OCI-LY7 (cell line): ENCODE measurements around the gene METTL24. TPM values are rescaled to one million over a fixed set of nuclear protein-coding genes. Genes with fewer than 3 reads are reported as not detected.

Experiments used
- BruUV-seq: library from RNA; stranded (reverse); fragments of 400-500 nt; replicated peaks from 2 replicates; lab custom pipeline; 2021; lab: Mats Ljungman, UMichigan
- CTCF ChIA-PET: fragments of 300-600 bp; sonication (Branson Sonifier 250); formaldehyde crosslinking; loops from one replicate; lab custom pipeline; 2022; ENCODE audit warnings: antibody characterized with exemption; ENCODE audit not compliant: unreplicated experiment; lab: Charles Lee
- POLR2A ChIA-PET: fragments of 300-600 bp; sonication (Branson Sonifier 250); formaldehyde crosslinking; loops from one replicate; lab custom pipeline; 2022; ENCODE audit warnings: antibody characterized with exemption; lab: Charles Lee
- DNase-seq: peaks from one replicate; pipeline ENCODE4 v3.0.0-alpha.2; 2015; ENCODE audit warnings: low spot score
- H2AFZ ChIP-seq: fragments of 200-600 bp; sonication (generic), shearing (Covaris generic); 2 replicates; pipeline ENCODE4 v1.6.1; 2014; ENCODE audit warnings: mild to moderate bottlenecking, antibody characterized with exemption, low read length, moderate library complexity
- H3K27ac ChIP-seq: fragments of 200-600 bp; sonication (generic); 2 replicates; pipeline ENCODE4 v1.5.1; 2014; ENCODE audit warnings: mixed run types, low read depth, mild to moderate bottlenecking, moderate library complexity, low read length, inconsistent platforms; ENCODE audit not compliant: poor library complexity, severe bottlenecking
- H3K36me3 ChIP-seq: fragments of 200-600 bp; sonication (generic); 2 replicates; pipeline ENCODE4 v1.6.1; 2014; ENCODE audit warnings: mild to moderate bottlenecking, antibody characterized with exemption, low read length, moderate library complexity, mixed read lengths; ENCODE audit not compliant: insufficient read depth
- H3K4me1 ChIP-seq: fragments of 200-600 bp; sonication (generic); 2 replicates; pipeline ENCODE4 v1.5.1; 2014; ENCODE audit warnings: mild to moderate bottlenecking, low read length; ENCODE audit not compliant: insufficient read depth, poor library complexity, severe bottlenecking
- H3K4me2 ChIP-seq: fragments of 200-600 bp; sonication (generic); 2 replicates; pipeline ENCODE4 v1.6.1; 2014; ENCODE audit warnings: mild to moderate bottlenecking, low read length
- H3K4me3 ChIP-seq: fragments of 200-600 bp; sonication (generic); 2 replicates; pipeline ENCODE4 v1.5.1; 2014; ENCODE audit warnings: mild to moderate bottlenecking, low read depth, low read length; ENCODE audit not compliant: poor library complexity, severe bottlenecking
- H3K79me2 ChIP-seq: fragments of 200-600 bp; sonication (generic); 2 replicates; pipeline ENCODE4 v1.6.1; 2016; ENCODE audit warnings: low read depth, mild to moderate bottlenecking, low read length, moderate library complexity, mixed read lengths; ENCODE audit not compliant: insufficient read depth
- H3K9me2 ChIP-seq: fragments of 200-600 bp; sonication (generic); 2 replicates; pipeline ENCODE4 v1.6.1; 2016; ENCODE audit warnings: mild to moderate bottlenecking, low read length, mixed read lengths; ENCODE audit not compliant: insufficient read depth
- H3K9me3 ChIP-seq: fragments of 200-600 bp; sonication (generic); 2 replicates; pipeline ENCODE4 v1.6.1; 2014; ENCODE audit warnings: mild to moderate bottlenecking, mixed run types, low read length, mixed read lengths
- H4K20me1 ChIP-seq: fragments of 200-600 bp; sonication (generic); 2 replicates; pipeline ENCODE4 v1.6.1; 2014; ENCODE audit warnings: mild to moderate bottlenecking, antibody characterized with exemption, low read length, moderate library complexity, mixed read lengths; ENCODE audit not compliant: insufficient read depth
- EZH2phosphoT487 ChIP-seq: fragments of 200-600 bp; sonication (generic); IDR thresholded peaks from 2 replicates; pipeline ENCODE4 v1.6.1; 2018; ENCODE audit warnings: low read depth, borderline replicate concordance, mild to moderate bottlenecking, mixed run types, antibody characterized with exemption, low read length, moderate library complexity, mixed read lengths
- intact Hi-C: fragments of 100-400 bp; cut with micrococcal nuclease; formaldehyde crosslinking; loops from one replicate; pipeline ENCODE4 v1.10.0; 2022; ENCODE audit not compliant: unreplicated experiment
- total RNA-seq, 2 experiments: library from RNA; depleted of rRNA in 1 of 2; stranded (reverse); fragments of >200 nt in 1 of 2; shearing (Covaris generic) in 1 of 2; gene quantifications; 2 replicates each; pipeline ENCODE4 v1.2.3, GENCODE V29; 2014 to 2022
- TF ChIP-seq, protein P1 (sequence below): fragments of 200-600 bp; sonication (generic); conservative IDR thresholded peaks from 2 replicates; pipeline ENCODE4 v1.5.1; 2014; ENCODE audit warnings: mild to moderate bottlenecking, antibody characterized with exemption, low read length, moderate library complexity, mixed read lengths

METTL24 gene
- total RNA-seq, 2 experiments from 2014 or later, result not detected

DNA sequence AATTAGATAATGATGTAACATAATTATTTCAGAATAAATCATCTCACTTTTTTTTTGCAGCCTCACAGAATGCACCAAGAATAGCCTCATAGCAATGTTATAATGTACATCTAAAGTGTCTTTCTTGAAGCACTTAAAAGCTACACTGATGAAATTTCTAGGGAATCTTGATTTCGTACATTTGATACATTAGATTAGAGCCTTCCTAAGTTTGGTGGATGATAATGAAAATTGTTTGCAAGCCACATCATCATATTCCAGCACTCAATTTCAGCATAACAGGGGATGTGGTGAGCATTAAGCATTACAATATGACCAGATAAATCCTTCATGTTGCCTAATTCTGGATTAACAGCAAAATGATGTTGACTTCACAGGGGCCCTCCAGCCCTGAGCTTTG, 9.7 kb upstream of the METTL24 start:
- Histone ChIP-seq H4K20me1 (no peaks in the 10 kb centered on the region), H3K27ac (no peak overlapping the region), H2AFZ (no peak overlapping the region), H3K4me1 (no peaks in the 10 kb centered on the region), H3K4me2 (no peak overlapping the region), H3K79me2 (no peaks in the 10 kb centered on the region), H3K4me3 (no peak overlapping the region), H3K9me2 (no peaks in the 10 kb centered on the region), H3K9me3 (no peaks in the 10 kb centered on the region), H3K36me3 (no peaks in the 10 kb centered on the region)
- intact Hi-C loops, result no loop called here
- TF ChIP-seq EZH2phosphoT487, result no peak
- TF ChIP-seq, protein P1, sequence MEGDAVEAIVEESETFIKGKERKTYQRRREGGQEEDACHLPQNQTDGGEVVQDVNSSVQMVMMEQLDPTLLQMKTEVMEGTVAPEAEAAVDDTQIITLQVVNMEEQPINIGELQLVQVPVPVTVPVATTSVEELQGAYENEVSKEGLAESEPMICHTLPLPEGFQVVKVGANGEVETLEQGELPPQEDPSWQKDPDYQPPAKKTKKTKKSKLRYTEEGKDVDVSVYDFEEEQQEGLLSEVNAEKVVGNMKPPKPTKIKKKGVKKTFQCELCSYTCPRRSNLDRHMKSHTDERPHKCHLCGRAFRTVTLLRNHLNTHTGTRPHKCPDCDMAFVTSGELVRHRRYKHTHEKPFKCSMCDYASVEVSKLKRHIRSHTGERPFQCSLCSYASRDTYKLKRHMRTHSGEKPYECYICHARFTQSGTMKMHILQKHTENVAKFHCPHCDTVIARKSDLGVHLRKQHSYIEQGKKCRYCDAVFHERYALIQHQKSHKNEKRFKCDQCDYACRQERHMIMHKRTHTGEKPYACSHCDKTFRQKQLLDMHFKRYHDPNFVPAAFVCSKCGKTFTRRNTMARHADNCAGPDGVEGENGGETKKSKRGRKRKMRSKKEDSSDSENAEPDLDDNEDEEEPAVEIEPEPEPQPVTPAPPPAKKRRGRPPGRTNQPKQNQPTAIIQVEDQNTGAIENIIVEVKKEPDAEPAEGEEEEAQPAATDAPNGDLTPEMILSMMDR, result no peak
- CTCF ChIA-PET, result no interaction called here
- DNase-seq, result no peak
- POLR2A ChIA-PET, result interaction anchor here (0.6 to 1.1 kb wide), 2 partner anchors 14 to 1649 kb away, joined by 3 to 4 read pairs; no protein-coding TSS in a partner anchor
- BruUV-seq, result no TSS peak

DNA sequence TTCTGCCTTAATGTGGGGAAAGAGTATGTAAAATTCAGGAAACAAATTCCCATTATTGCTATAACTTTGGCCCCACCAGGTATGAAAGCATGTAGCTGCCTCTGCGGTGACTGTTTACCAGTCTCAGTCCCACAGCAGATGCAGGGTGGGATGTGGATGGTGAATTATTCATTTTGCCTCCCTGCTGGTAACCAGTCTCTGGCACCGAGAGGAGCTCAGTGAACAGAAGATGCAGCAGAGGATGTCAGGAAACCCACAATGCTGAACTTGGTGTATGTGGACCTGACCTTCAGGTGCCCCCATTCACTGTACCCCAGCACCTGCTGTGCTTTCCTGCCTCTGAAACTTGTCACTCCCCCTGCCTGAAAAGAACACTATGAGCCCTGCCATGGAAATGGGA, 8.8 kb upstream of the METTL24 start:
- Histone ChIP-seq H3K4me1 (no peaks in the 10 kb centered on the region), H3K9me2 (no peaks in the 10 kb centered on the region), H3K4me2 (no peak overlapping the region), H4K20me1 (no peaks in the 10 kb centered on the region), H3K36me3 (no peaks in the 10 kb centered on the region), H3K27ac (no peak overlapping the region), H2AFZ (no peak overlapping the region), H3K79me2 (no peaks in the 10 kb centered on the region), H3K4me3 (no peak overlapping the region), H3K9me3 (no peaks in the 10 kb centered on the region)
- no TSS peak for BruUV-seq
- no peak for DNase-seq
- no peak for TF ChIP-seq EZH2phosphoT487
- TF ChIP-seq, protein P1, result no peak
- POLR2A ChIA-PET, result no interaction called here
- CTCF ChIA-PET, result no interaction called here
- intact Hi-C loops, result no loop called here

DNA sequence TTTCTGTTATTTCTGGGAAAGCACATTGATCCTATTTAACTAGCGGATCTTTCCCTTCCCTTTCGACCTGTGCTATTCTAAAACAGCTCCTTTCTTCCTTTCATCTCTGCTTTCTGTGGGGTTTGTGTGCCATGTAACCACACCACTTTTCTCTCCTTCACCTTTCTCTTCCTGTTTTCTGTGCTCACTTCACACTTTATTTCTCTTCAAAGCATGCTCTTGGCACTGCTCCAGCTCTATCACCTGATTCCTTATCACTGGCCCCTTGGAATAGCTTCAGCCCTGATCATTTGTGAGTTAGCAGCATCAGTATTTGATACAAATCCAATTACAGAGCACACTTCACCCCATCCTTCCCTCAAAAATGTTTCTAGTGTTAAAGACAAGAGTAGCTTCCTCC, 8.1 kb upstream of the METTL24 start:
- Histone ChIP-seq H3K4me2 (no peak overlapping the region), H3K27ac (no peak overlapping the region), H3K36me3 (no peaks in the 10 kb centered on the region), H4K20me1 (no peaks in the 10 kb centered on the region), H2AFZ (no peak overlapping the region), H3K4me3 (no peak overlapping the region), H3K79me2 (no peaks in the 10 kb centered on the region), H3K4me1 (no peaks in the 10 kb centered on the region), H3K9me3 (no peaks in the 10 kb centered on the region), H3K9me2 (no peaks in the 10 kb centered on the region)
- TF ChIP-seq, protein P1, result no peak
- TF ChIP-seq EZH2phosphoT487, result no peak
- intact Hi-C loops, result no loop called here
- ChIA-PET POLR2A (no interaction called here), CTCF (no interaction called here)
- no peak for DNase-seq
- BruUV-seq, result no TSS peak
